Endothelial cell of umbilical vein (primary cell): Measurements from ENCODE around the gene FRY. TPM values are rescaled to one million over a fixed set of nuclear protein-coding genes. Genes with fewer than 3 reads are reported as not detected.

Experiments used
- BruUV-seq: library from RNA; stranded (reverse); fragments of 400-500 nt; replicated peaks from 2 replicates; lab custom pipeline; 2021; lab: Mats Ljungman, UMichigan
- CTCF ChIA-PET: fragments of 300-600, 350-600 bp; sonication (Branson Sonifier 250); formaldehyde crosslinking; loops from one replicate; lab custom pipeline; 2021; ENCODE audit warnings: antibody characterized with exemption, inconsistent platforms; lab: Charles Lee
- POLR2A ChIA-PET: fragments of 300-600, 350-600 bp; sonication (Branson Sonifier 250); formaldehyde crosslinking; loops from one replicate; lab custom pipeline; 2021; ENCODE audit warnings: antibody characterized with exemption, inconsistent platforms; lab: Charles Lee
- DNase-seq: peaks from one replicate; pipeline ENCODE4 v3.0.0-alpha.2; 2011; ENCODE audit warnings: low read depth, low spot score
- FAIRE-seq: peaks from 2 replicates; lab custom pipeline; 2011; peaks lifted over from hg19 to GRCh38; lab: Jason Lieb, UNC
- H2AFZ ChIP-seq: 2 replicates; pipeline ENCODE4 v1.6.0; 2012; ENCODE audit warnings: low read depth, low read length, control low read depth, inconsistent platforms
- H3K27ac ChIP-seq: 2 replicates; pipeline ENCODE4 v1.5.1; 2011; ENCODE audit warnings: low read depth, mild to moderate bottlenecking, control low read depth, low read length, moderate library complexity; ENCODE audit not compliant: insufficient read depth
- H3K27me3 ChIP-seq, 2 experiments: 2 replicates each; pipeline versions ENCODE4 v1.6.0 to v1.6.1; 2011; ENCODE audit warnings: low read length in 2 of 2, mixed read lengths in 1 of 2; ENCODE audit not compliant: control insufficient read depth in 2 of 2, insufficient read depth in 2 of 2
- H3K36me3 ChIP-seq, 2 experiments: 2 replicates in 1 of 2; 3 replicates in 1 of 2; pipeline ENCODE4 v1.5.1; 2011; ENCODE audit warnings: low read length in 2 of 2, mild to moderate bottlenecking in 1 of 2, moderate library complexity in 1 of 2; ENCODE audit not compliant: control insufficient read depth in 2 of 2, insufficient read depth in 2 of 2; ENCODE audit errors: extremely low read depth in 1 of 2
- H3K4me1 ChIP-seq: 3 replicates; pipeline ENCODE4 v1.5.1; 2011; ENCODE audit warnings: mild to moderate bottlenecking, low read length; ENCODE audit not compliant: control insufficient read depth, insufficient read depth; ENCODE audit errors: extremely low read depth
- H3K4me2 ChIP-seq: 2 replicates; pipeline ENCODE4 v1.6.1; 2011; ENCODE audit warnings: low read length, control low read depth, mixed read lengths; ENCODE audit not compliant: insufficient read depth
- H3K4me3 ChIP-seq, 3 experiments: fragments of 200-600 bp in 1 of 3; sonication (generic), shearing (Covaris generic) in 1 of 3; replicated peaks in 1 of 3; 2 replicates each; pipeline ENCODE4 v1.5.1; 2011 to 2016; ENCODE audit warnings: control low read depth in 3 of 3, low read length in 3 of 3, mild to moderate bottlenecking in 2 of 3, inconsistent platforms in 1 of 3, low read depth in 1 of 3, moderate library complexity in 1 of 3; ENCODE audit not compliant: insufficient read depth in 1 of 3
- H3K79me2 ChIP-seq: 2 replicates; pipeline ENCODE4 v1.6.0; 2012; ENCODE audit warnings: low read length, inconsistent platforms; ENCODE audit not compliant: control insufficient read depth, insufficient read depth
- H3K9ac ChIP-seq: replicated peaks from 2 replicates; pipeline ENCODE3; 2011; ENCODE audit warnings: low read length, control low read depth; ENCODE audit not compliant: insufficient read depth; ENCODE audit errors: extremely low read depth
- H3K9me1 ChIP-seq: replicated peaks from 3 replicates; pipeline ENCODE4 v1.6.0; 2011; ENCODE audit warnings: mild to moderate bottlenecking, low read length; ENCODE audit not compliant: control insufficient read depth, insufficient read depth; ENCODE audit errors: extremely low read depth
- H3K9me3 ChIP-seq: replicated peaks from 2 replicates; pipeline ENCODE4 v1.5.1; 2012; ENCODE audit warnings: low read length, inconsistent platforms; ENCODE audit not compliant: control insufficient read depth, insufficient read depth
- H4K20me1 ChIP-seq: replicated peaks from 2 replicates; pipeline ENCODE3; 2011; ENCODE audit warnings: mild to moderate bottlenecking, low read length; ENCODE audit not compliant: control insufficient read depth, insufficient read depth; ENCODE audit errors: extremely low read depth
- EZH2 ChIP-seq: IDR thresholded peaks from 2 replicates; pipeline ENCODE4 v1.6.1; 2012; ENCODE audit warnings: borderline replicate concordance, low read depth, mild to moderate bottlenecking, moderate library complexity, low read length, inconsistent platforms; ENCODE audit not compliant: severe bottlenecking
- FOS ChIP-seq: IDR thresholded peaks from 2 replicates; pipeline ENCODE4 v1.6.1; 2011; ENCODE audit warnings: mild to moderate bottlenecking, low read length, moderate library complexity, borderline replicate concordance; ENCODE audit not compliant: insufficient read depth
- GATA2 ChIP-seq: IDR thresholded peaks from 2 replicates; pipeline ENCODE4 v1.7.0; 2011; ENCODE audit warnings: low read depth, mild to moderate bottlenecking, moderate library complexity, mixed read lengths, low read length; ENCODE audit not compliant: insufficient read length, insufficient read depth
- JUN ChIP-seq: IDR thresholded peaks from 2 replicates; pipeline ENCODE4 v1.6.1; 2011; ENCODE audit warnings: borderline replicate concordance, low read depth; ENCODE audit not compliant: insufficient read length, insufficient read depth
- MAX ChIP-seq: IDR thresholded peaks from 2 replicates; pipeline ENCODE4 v1.6.1; 2011; ENCODE audit not compliant: insufficient read depth, insufficient read length
- MYC ChIP-seq: IDR thresholded peaks from one replicate; pipeline ENCODE4 v1.6.1; 2011; ENCODE audit warnings: mild to moderate bottlenecking, low read depth, low read length
- POLR2A ChIP-seq: IDR thresholded peaks from 2 replicates; pipeline ENCODE4 v1.6.1; 2012; ENCODE audit warnings: low read depth, mild to moderate bottlenecking, control low read depth, low read length
- POLR2AphosphoS5 ChIP-seq: IDR thresholded peaks from 2 replicates; pipeline ENCODE4 v1.6.1; 2012; ENCODE audit warnings: low read depth, mild to moderate bottlenecking, control low read depth, low read length, moderate library complexity; ENCODE audit not compliant: insufficient read depth
- dilution Hi-C: fragments of 300-500 bp; cut with MboI; formaldehyde crosslinking; loops from one replicate; pipeline ENCODE4 v1.15.0; 2019; ENCODE audit warnings: low sequenced_read_pairs; ENCODE audit not compliant: extremely low pct_ligation_motif_present
- intact Hi-C: fragments of 100-400 bp; cut with micrococcal nuclease; formaldehyde crosslinking; loops from one replicate; pipeline ENCODE4 v1.10.0; 2022
- polyA plus RNA-seq, 4 experiments: library from polyadenylated mRNA; depleted of rRNA in 3 of 4; stranded (reverse) in 3 of 4; unstranded in 1 of 4; fragments of >200 nt; gene quantifications; 2 replicates each; pipeline versions ENCODE4 v1.2.1 to v1.2.3, GENCODE V29; 2011 to 2012; ENCODE audit warnings: missing spikeins in 1 of 4
- total RNA-seq: library from RNA; stranded (reverse); gene quantifications from 2 replicates; pipeline ENCODE4 v1.2.3, GENCODE V29; 2021
- TF ChIP-seq, protein P1 (sequence below), 2 donors: IDR thresholded peaks; 1 replicate in 1 of 2; 2 replicates in 1 of 2; pipeline ENCODE4 v1.5.1; 2011; ENCODE audit warnings: low read length in 2 of 2, mild to moderate bottlenecking in 2 of 2, moderate library complexity in 2 of 2, control low read depth in 1 of 2, inconsistent platforms in 1 of 2, low read depth in 1 of 2; ENCODE audit not compliant: insufficient read depth in 1 of 2; ENCODE audit errors: extremely low read depth in 1 of 2

Gene FRY
- total and polyA plus RNA-seq, 2 donors (not counting 3 experiments of a cell fraction or from before 2014, with no cell fraction given) = 57.3 to 75.8 TPM

- Histone ChIP-seq H4K20me1 (no peaks in the 10 kb centered on the region), H3K27ac (no peak overlapping the region), H3K79me2 (no peaks in the 10 kb centered on the region), H3K27me3 (no peaks in the 10 kb centered on the region), H2AFZ (no peak overlapping the region), H3K36me3 (no peaks in the 10 kb centered on the region), H3K4me1 (peaks cover 12% of the 10 kb centered on the region), H3K9me3 (no peaks in the 10 kb centered on the region), H3K4me2 (no peak overlapping the region), H3K4me3 (no peak overlapping the region), H3K9ac (no peak overlapping the region), H3K9me1 (no peaks in the 10 kb centered on the region)
- TF ChIP-seq JUN (no peak), POLR2AphosphoS5 (no peak), EZH2 (no peak), FOS (no peak), MYC (no peak), POLR2A (no peak), MAX (no peak), GATA2 (no peak)
- TF ChIP-seq, protein P1, sequence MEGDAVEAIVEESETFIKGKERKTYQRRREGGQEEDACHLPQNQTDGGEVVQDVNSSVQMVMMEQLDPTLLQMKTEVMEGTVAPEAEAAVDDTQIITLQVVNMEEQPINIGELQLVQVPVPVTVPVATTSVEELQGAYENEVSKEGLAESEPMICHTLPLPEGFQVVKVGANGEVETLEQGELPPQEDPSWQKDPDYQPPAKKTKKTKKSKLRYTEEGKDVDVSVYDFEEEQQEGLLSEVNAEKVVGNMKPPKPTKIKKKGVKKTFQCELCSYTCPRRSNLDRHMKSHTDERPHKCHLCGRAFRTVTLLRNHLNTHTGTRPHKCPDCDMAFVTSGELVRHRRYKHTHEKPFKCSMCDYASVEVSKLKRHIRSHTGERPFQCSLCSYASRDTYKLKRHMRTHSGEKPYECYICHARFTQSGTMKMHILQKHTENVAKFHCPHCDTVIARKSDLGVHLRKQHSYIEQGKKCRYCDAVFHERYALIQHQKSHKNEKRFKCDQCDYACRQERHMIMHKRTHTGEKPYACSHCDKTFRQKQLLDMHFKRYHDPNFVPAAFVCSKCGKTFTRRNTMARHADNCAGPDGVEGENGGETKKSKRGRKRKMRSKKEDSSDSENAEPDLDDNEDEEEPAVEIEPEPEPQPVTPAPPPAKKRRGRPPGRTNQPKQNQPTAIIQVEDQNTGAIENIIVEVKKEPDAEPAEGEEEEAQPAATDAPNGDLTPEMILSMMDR (IDR thresholded peaks at IDR 0.05; ENCODE audit: extremely low read depth in 1 of 2, insufficient read depth in 1 of 2, low read depth in 1 of 2, low read length in 2 of 2) = no peak
- BruUV-seq = no TSS peak
- dilution Hi-C loops = no loop called here
- ChIA-PET POLR2A (no interaction called here), CTCF (interaction anchor here (2.3 kb wide), 1 partner anchor 552 kb away, joined by 6 read pairs; no protein-coding TSS in a partner anchor)
- no peak for DNase-seq
- intact Hi-C loops = loop anchor here (10.0 kb wide), 1 partner anchor 616 kb away; no protein-coding TSS in a partner anchor
- no peak for FAIRE-seq
Measured at GRCh38 chr13:32028711-32029110, 2.9 kb upstream of the FRY start.
